Measurements from ENCODE around the gene ELN. TPM values are rescaled to one million over a fixed set of nuclear protein-coding genes. Genes with fewer than 3 reads are reported as not detected.
A peak's percentile ranks its signal among the peaks of the same experiment; 100 is the strongest.

ELN gene
- total and polyA plus RNA-seq, 9 of the 15 experiments (the other 6 are each of a cell fraction or from before 2014, with no cell fraction given), result 0.20 TPM; not detected in 8

- TF ChIP-seq EZH2 (IDR thresholded peaks at IDR 0.05; ENCODE audit: borderline replicate concordance, low read depth, low read length) (no peak), RBM17 (IDR thresholded peaks at IDR 0.05; ENCODE audit: borderline replicate concordance, low read depth, low read length) (no peak), IFI16 (CRISPR knock-in tag; IDR thresholded peaks at IDR 0.05) (no peak), RBM15 (IDR thresholded peaks at IDR 0.05; ENCODE audit: insufficient read depth, low read length) (no peak), ARID1B (IDR thresholded peaks at IDR 0.05) (no peak), NCOA2 (IDR thresholded peaks at IDR 0.05; ENCODE audit: partially characterized antibody in 2 of 2) (no peak), GTF2B (IDR thresholded peaks at IDR 0.05; ENCODE audit: extremely low read depth, insufficient read length) (no peak), TAF15 (IDR thresholded peaks at IDR 0.05; ENCODE audit: low read depth, low read length) (no peak)
These were observed 1.3 kb downstream of the ELN start (continued) for GRCh38 chr7:74029089-74029785.

- Histone ChIP-seq H2AFZ (ENCODE audit: low read depth, low read length) (no peak overlapping the region), H3K36me3 (ENCODE audit: control insufficient read depth, insufficient read depth, low read length) (no peaks in the 10 kb centered on the region), H4K20me1 (replicated peaks; ENCODE audit: control insufficient read depth, insufficient read depth, low read length) (peaks cover 17% of the 10 kb centered on the region), H3K4me2 (ENCODE audit: insufficient read depth, low read length) (no peak overlapping the region), H3K27ac (ENCODE audit: extremely low read depth, low read depth, low read length) (no peak overlapping the region), H3K79me2 (ENCODE audit: control insufficient read depth, insufficient read depth, low read length) (no peaks in the 10 kb centered on the region), H3K9me1 (ENCODE audit: control insufficient read depth, insufficient read depth, low read length) (no peaks in the 10 kb centered on the region), H3K27me3 (ENCODE audit: control insufficient read depth in 2 of 2, insufficient read depth in 2 of 2, low read length in 2 of 2) (peaks cover 53 to 83% of the 10 kb centered on the region in 2 experiments), H3K4me3 (no peak overlapping the region), H3K4me1 (replicated peaks in 1 of 2; ENCODE audit: control insufficient read depth in 2 of 2, insufficient read depth in 2 of 2, low read length in 2 of 2) (peaks cover 0 to 29% of the 10 kb centered on the region in 2 experiments; a peak in 2 of 5 replicates), H3K9ac (ENCODE audit: insufficient read depth in 1 of 2, low read depth in 2 of 2, low read length in 2 of 2) (no peak overlapping the region), H3K9me3 (replicated peaks; ENCODE audit: control insufficient read depth, insufficient read depth, low read depth, low read length) (no peaks in the 10 kb centered on the region)
- in situ Hi-C loops (cut with MboI), result no loop called here
- ATAC-seq (no peak), DNase-seq (ENCODE audit: extremely low read depth in 1 of 4, low spot score in 3 of 4) (peak in 1 of 4 experiments; percentile 39), FAIRE-seq (no peak)
- ChIA-PET CTCF (ENCODE audit: low intra/inter-chr PET ratio) (no interaction called here), POLR2A (no interaction called here)
- no TSS peak for BruUV-seq (replicated peaks)
- intact Hi-C loops (cut with micrococcal nuclease), result loop anchor here (5.0 kb wide), 2 partner anchors 143 to 228 kb away; no protein-coding TSS in a partner anchor
- 0% methylated on average over 8 of the region's 8 CpGs for WGBS (ENCODE audit: insufficient coverage, low coverage, missing lambda C conversion rate)
- no peak for TF ChIP-seq NONO (IDR thresholded peaks at IDR 0.05; ENCODE audit: low read depth in 2 of 2, low read length in 1 of 2)
- no peak for TF ChIP-seq ZBTB11 (CRISPR knock-in tag; IDR thresholded peaks at IDR 0.05)
- no peak for TF ChIP-seq ZBTB43 (CRISPR knock-in tag; IDR thresholded peaks at IDR 0.05)
- no peak for TF ChIP-seq ZBTB7A (IDR thresholded peaks at IDR 0.05; ENCODE audit: borderline replicate concordance, control insufficient read depth, low read depth, low read length)
- TF ChIP-seq ZFP1 (CRISPR knock-in tag; IDR thresholded peaks at IDR 0.05), result no peak
- TF ChIP-seq EGR1 (conservative IDR thresholded peaks at IDR 0.05), result peak; percentile 60
These were observed 2.0 kb downstream of the ELN start for GRCh38 chr7:74029991-74030415.
